Panc1 (cell line): Measurements from ENCODE around the gene TMTC2. TPM values are rescaled to one million over a fixed set of nuclear protein-coding genes. Genes with fewer than 3 reads are reported as not detected.

Source experiments
- ATAC-seq: fragments of 200-7000 bp; cut with Tn5 transposase; 2 replicates; pipeline ENCODE4 v1.9.1; 2020; ENCODE audit warnings: mild to moderate bottlenecking, moderate library complexity
- BruUV-seq: library from RNA; stranded (reverse); fragments of 400-500 nt; replicated peaks from 2 replicates; lab custom pipeline; 2021; lab: Mats Ljungman, UMichigan
- CTCF ChIA-PET: fragments of 300-600 bp; sonication (Branson Sonifier 250); formaldehyde crosslinking; loops from one replicate; lab custom pipeline; 2022; ENCODE audit warnings: antibody characterized with exemption; lab: Charles Lee
- POLR2A ChIA-PET: fragments of 300-600 bp; sonication (Branson Sonifier 250); formaldehyde crosslinking; loops from one replicate; lab custom pipeline; 2022; ENCODE audit warnings: antibody characterized with exemption; lab: Charles Lee
- DNase-seq: peaks from one replicate; pipeline ENCODE4 v3.0.0-alpha.2; 2010; ENCODE audit warnings: low read depth, low spot score
- H3K27ac ChIP-seq: 2 replicates; pipeline ENCODE4 v1.5.1; 2011; ENCODE audit warnings: mild to moderate bottlenecking, low read length, inconsistent platforms
- H3K27me3 ChIP-seq: fragments of 200-500 bp; sonication (Bioruptor generic); 2 replicates; pipeline ENCODE4 v1.6.0; 2014; ENCODE audit warnings: low read length, inconsistent platforms; ENCODE audit not compliant: control insufficient read depth, insufficient read depth
- H3K36me3 ChIP-seq: fragments of 200-500 bp; sonication (Bioruptor generic); 2 replicates; pipeline ENCODE4 v1.5.1; 2014; ENCODE audit warnings: inconsistent platforms, mild to moderate bottlenecking, low read length, moderate library complexity; ENCODE audit not compliant: control insufficient read depth, insufficient read depth
- H3K4me1 ChIP-seq: 2 replicates; pipeline ENCODE4 v1.5.1; 2011; ENCODE audit warnings: inconsistent platforms, mild to moderate bottlenecking, low read length, moderate library complexity; ENCODE audit not compliant: control insufficient read depth, insufficient read depth
- H3K4me3 ChIP-seq, 2 experiments: 2 replicates each; pipeline ENCODE4 v1.5.1; 2011 to 2012; ENCODE audit warnings: low read depth in 2 of 2, low read length in 2 of 2, mild to moderate bottlenecking in 2 of 2, inconsistent platforms in 1 of 2, moderate library complexity in 1 of 2
- H3K9me3 ChIP-seq: fragments of 200-500 bp; sonication (Bioruptor generic); 2 replicates; pipeline ENCODE4 v1.5.1; 2014; ENCODE audit warnings: low read depth, mild to moderate bottlenecking, inconsistent platforms, low read length, moderate library complexity; ENCODE audit not compliant: control insufficient read depth, insufficient read depth
- POLR2AphosphoS5 ChIP-seq: IDR thresholded peaks from 2 replicates; pipeline ENCODE4 v1.6.1; 2012; ENCODE audit warnings: mild to moderate bottlenecking, low read depth, low read length, moderate library complexity
- SIN3A ChIP-seq: IDR thresholded peaks from 2 replicates; pipeline ENCODE4 v1.6.1; 2012; ENCODE audit warnings: low read depth, mild to moderate bottlenecking, low read length, moderate library complexity, borderline replicate concordance; ENCODE audit not compliant: insufficient read depth
- TCF7L2 ChIP-seq: IDR thresholded peaks from 2 replicates; pipeline ENCODE4 v1.6.1; 2011; ENCODE audit warnings: mild to moderate bottlenecking, low read depth, low read length, inconsistent platforms
- in situ Hi-C: cut with HindIII; loops from 2 replicates; pipeline ENCODE4 v1.10.0; 2016; ENCODE audit warnings: low sequenced_read_pairs, low pct_unique_long_range_greater_than_20kb
- intact Hi-C: fragments of 100-400 bp; cut with micrococcal nuclease; formaldehyde crosslinking; loops from one replicate; pipeline ENCODE4 v1.10.0; 2022; ENCODE audit not compliant: unreplicated experiment
- total RNA-seq: library from RNA; stranded (reverse); gene quantifications from one replicate; pipeline ENCODE4 v1.2.1, GENCODE V29; 2021; ENCODE audit not compliant: unreplicated experiment
- TF ChIP-seq, protein P1 (sequence below): fragments of 450-650 bp; IDR thresholded peaks from 2 replicates; pipeline ENCODE4 v1.5.1; 2017; ENCODE audit warnings: mild to moderate bottlenecking
- TF ChIP-seq, protein P2 (sequence below), 2 experiments: IDR thresholded peaks; 2 replicates each; pipeline ENCODE4 v1.6.1; 2011 to 2012; ENCODE audit warnings: low read depth in 2 of 2, control low read depth in 1 of 2, low read length in 1 of 2, mild to moderate bottlenecking in 1 of 2, moderate library complexity in 1 of 2; ENCODE audit not compliant: insufficient read depth in 1 of 2

Gene TMTC2
- total RNA-seq, 1 experiment from 2014 or later, result 5.7 TPM

DNA sequence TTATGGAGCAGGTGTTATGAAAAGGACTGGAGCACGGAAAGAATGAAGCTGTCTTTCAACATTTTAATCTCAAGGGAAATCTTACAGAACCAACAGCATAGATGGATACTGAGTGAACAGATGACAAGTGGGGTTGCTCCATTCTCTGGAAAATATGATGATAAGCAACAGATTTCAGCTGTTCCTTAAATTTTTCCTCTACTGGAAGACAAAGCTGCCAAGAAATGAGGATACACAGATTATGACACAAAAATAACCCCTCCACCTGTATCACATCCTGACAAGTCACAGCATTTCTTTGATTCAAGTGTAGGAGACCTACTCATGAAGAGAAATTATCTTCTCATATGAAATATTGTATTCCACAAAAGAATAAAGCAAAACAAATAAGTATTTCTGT lies 13.0 kb upstream of the TMTC2 start:
- Histone ChIP-seq H3K9me3 (no peaks in the 10 kb centered on the region), H3K36me3 (no peaks in the 10 kb centered on the region), H3K4me1 (no peaks in the 10 kb centered on the region), H3K27me3 (no peaks in the 10 kb centered on the region), H3K4me3 (no peak overlapping the region), H3K27ac (no peak overlapping the region)
- no TSS peak for BruUV-seq
- POLR2A ChIA-PET, result no interaction called here
- DNase-seq, result no peak
- CTCF ChIA-PET, result no interaction called here
- no peak for TF ChIP-seq TCF7L2
- no peak for ATAC-seq
- intact Hi-C loops (no loop called here), in situ Hi-C loops (no loop called here)

DNA sequence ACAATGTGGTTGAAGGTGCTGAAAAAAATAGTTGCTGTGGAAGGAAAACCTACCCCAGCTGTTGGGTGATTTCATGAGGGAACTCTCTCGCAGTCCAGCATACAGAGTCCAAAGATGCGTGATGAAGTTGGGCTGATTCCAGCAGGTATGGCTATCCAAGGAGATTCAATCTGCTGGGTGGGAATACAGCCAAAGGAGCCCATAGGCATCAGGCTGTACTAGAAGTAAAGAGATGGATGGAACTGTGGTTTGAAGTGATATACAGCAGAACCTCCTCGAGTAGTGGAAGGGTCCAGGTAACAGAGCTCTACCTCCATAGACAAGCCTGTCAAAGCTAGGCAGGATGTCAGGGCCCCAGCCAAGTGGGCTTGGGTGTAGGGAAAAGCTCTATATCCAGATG lies 11.5 kb upstream of the TMTC2 start:
- no peaks in the 10 kb centered on the region for H3K27me3 ChIP-seq
- H3K27ac ChIP-seq, result no peak overlapping the region
- no peaks in the 10 kb centered on the region for H3K4me1 ChIP-seq
- no TSS peak for BruUV-seq
- TF ChIP-seq POLR2AphosphoS5 (no peak), TCF7L2 (no peak), SIN3A (no peak)
- TF ChIP-seq, protein P1, sequence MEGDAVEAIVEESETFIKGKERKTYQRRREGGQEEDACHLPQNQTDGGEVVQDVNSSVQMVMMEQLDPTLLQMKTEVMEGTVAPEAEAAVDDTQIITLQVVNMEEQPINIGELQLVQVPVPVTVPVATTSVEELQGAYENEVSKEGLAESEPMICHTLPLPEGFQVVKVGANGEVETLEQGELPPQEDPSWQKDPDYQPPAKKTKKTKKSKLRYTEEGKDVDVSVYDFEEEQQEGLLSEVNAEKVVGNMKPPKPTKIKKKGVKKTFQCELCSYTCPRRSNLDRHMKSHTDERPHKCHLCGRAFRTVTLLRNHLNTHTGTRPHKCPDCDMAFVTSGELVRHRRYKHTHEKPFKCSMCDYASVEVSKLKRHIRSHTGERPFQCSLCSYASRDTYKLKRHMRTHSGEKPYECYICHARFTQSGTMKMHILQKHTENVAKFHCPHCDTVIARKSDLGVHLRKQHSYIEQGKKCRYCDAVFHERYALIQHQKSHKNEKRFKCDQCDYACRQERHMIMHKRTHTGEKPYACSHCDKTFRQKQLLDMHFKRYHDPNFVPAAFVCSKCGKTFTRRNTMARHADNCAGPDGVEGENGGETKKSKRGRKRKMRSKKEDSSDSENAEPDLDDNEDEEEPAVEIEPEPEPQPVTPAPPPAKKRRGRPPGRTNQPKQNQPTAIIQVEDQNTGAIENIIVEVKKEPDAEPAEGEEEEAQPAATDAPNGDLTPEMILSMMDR, result no peak
- TF ChIP-seq, protein P2, sequence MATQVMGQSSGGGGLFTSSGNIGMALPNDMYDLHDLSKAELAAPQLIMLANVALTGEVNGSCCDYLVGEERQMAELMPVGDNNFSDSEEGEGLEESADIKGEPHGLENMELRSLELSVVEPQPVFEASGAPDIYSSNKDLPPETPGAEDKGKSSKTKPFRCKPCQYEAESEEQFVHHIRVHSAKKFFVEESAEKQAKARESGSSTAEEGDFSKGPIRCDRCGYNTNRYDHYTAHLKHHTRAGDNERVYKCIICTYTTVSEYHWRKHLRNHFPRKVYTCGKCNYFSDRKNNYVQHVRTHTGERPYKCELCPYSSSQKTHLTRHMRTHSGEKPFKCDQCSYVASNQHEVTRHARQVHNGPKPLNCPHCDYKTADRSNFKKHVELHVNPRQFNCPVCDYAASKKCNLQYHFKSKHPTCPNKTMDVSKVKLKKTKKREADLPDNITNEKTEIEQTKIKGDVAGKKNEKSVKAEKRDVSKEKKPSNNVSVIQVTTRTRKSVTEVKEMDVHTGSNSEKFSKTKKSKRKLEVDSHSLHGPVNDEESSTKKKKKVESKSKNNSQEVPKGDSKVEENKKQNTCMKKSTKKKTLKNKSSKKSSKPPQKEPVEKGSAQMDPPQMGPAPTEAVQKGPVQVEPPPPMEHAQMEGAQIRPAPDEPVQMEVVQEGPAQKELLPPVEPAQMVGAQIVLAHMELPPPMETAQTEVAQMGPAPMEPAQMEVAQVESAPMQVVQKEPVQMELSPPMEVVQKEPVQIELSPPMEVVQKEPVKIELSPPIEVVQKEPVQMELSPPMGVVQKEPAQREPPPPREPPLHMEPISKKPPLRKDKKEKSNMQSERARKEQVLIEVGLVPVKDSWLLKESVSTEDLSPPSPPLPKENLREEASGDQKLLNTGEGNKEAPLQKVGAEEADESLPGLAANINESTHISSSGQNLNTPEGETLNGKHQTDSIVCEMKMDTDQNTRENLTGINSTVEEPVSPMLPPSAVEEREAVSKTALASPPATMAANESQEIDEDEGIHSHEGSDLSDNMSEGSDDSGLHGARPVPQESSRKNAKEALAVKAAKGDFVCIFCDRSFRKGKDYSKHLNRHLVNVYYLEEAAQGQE (IDR thresholded peaks at IDR 0.05; ENCODE audit: insufficient read depth in 1 of 2, low read depth in 2 of 2, low read length in 1 of 2), result no peak
- ATAC-seq, result no peak
- CTCF ChIA-PET, result no interaction called here
- DNase-seq, result no peak
- in situ Hi-C loops, result no loop called here
- H3K4me3 ChIP-seq, result no peak overlapping the region
- intact Hi-C loops, result no loop called here
- no peaks in the 10 kb centered on the region for H3K36me3 ChIP-seq
- no peaks in the 10 kb centered on the region for H3K9me3 ChIP-seq
- POLR2A ChIA-PET, result no interaction called here

DNA sequence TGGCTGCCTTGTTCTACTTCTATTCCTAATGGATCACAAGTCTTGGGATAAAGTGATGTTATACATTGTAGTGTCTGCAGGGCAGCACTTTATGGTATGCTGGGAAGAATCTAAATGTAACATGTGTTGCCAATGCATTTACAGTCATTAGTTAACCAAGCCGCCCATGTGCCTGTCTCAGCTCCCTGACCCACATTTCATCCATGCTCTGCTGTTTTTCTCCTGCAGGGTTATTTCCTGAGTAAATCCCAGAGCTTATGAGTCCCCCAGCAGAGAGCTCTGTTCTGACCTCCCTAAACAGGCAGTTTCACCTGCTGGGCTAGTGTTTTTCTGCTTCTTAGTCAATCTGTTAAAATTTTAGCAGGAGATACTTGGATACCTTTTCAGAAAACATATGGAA lies 4.4 kb upstream of the TMTC2 start:
- H3K36me3 ChIP-seq, result no peaks in the 10 kb centered on the region
- DNase-seq, result no peak
- H3K9me3 ChIP-seq, result no peaks in the 10 kb centered on the region
- in situ Hi-C loops (no loop called here), intact Hi-C loops (loop anchor here (10.0 kb wide), 1 partner anchor 1822 kb away; no protein-coding TSS in a partner anchor)
- ATAC-seq, result no peak
- H3K27ac ChIP-seq, result no peak overlapping the region
- BruUV-seq, result no TSS peak
- ChIA-PET POLR2A (no interaction called here), CTCF (no interaction called here)
- H3K4me1 ChIP-seq, result no peaks in the 10 kb centered on the region
- no peak overlapping the region for H3K4me3 ChIP-seq
- peaks cover 6% of the 10 kb centered on the region for H3K27me3 ChIP-seq
- TF ChIP-seq, protein P2 (IDR thresholded peaks at IDR 0.05; ENCODE audit: insufficient read depth in 1 of 2, low read depth in 2 of 2, low read length in 1 of 2), result no peak
- TF ChIP-seq POLR2AphosphoS5 (no peak), TCF7L2 (no peak)
- TF ChIP-seq, protein P1, result no peak
